Upper lobe of right lung (tissue), 1 donor: ENCODE measurements around the gene VSTM2B. TPM values are rescaled to one million over a fixed set of nuclear protein-coding genes. Genes with fewer than 3 reads are reported as not detected.
A peak's percentile ranks its signal among the peaks of the same experiment; 100 is the strongest.

Experiments
- ATAC-seq: fragments of 200-7000 bp; cut with Tn5 transposase; one replicate; pipeline ENCODE4 v1.9.1; 2020; ENCODE audit warnings: mild to moderate bottlenecking, moderate library complexity
- DNase-seq: peaks from one replicate; pipeline ENCODE4 v3.0.0-alpha.2; 2020
- H3K27ac ChIP-seq: fragments of 200-600 bp; one replicate; pipeline ENCODE4 v1.8.0; 2022
- H3K27me3 ChIP-seq: fragments of 200-600 bp; one replicate; pipeline ENCODE4 v1.8.0; 2022; ENCODE audit warnings: mild to moderate bottlenecking
- H3K36me3 ChIP-seq: fragments of 200-600 bp; one replicate; pipeline ENCODE4 v1.8.0; 2022
- H3K4me1 ChIP-seq: fragments of 200-600 bp; one replicate; pipeline ENCODE4 v1.8.0; 2022
- H3K4me3 ChIP-seq: fragments of 200-600 bp; one replicate; pipeline ENCODE4 v1.8.0; 2022; ENCODE audit warnings: mild to moderate bottlenecking
- H3K9me3 ChIP-seq: fragments of 200-600 bp; one replicate; pipeline ENCODE4 v1.8.0; 2022
- intact Hi-C: fragments of 100-400 bp; cut with DNase I; formaldehyde crosslinking; loops from one replicate; pipeline ENCODE4 v1.11.0; 2022
- total RNA-seq: library from RNA; stranded (reverse); fragmentation: NEBNext Ultra II Directional; extraction: Animal tissue kit (Norgen Biotek cat#: 25700); gene quantifications from one replicate; pipeline ENCODE4 v1.2.1, GENCODE V29; 2021
- TF ChIP-seq, protein P1 (sequence below): fragments of 200-600 bp; IDR thresholded peaks from one replicate; pipeline ENCODE4 v1.8.0; 2022; ENCODE audit warnings: antibody characterized with exemption
- donor health status: DM: no; HTN: yes; CAD: no; lungs with severe emphysema.

Gene VSTM2B
- total RNA-seq, 1 donor from 2014 or later = not detected

DNA sequence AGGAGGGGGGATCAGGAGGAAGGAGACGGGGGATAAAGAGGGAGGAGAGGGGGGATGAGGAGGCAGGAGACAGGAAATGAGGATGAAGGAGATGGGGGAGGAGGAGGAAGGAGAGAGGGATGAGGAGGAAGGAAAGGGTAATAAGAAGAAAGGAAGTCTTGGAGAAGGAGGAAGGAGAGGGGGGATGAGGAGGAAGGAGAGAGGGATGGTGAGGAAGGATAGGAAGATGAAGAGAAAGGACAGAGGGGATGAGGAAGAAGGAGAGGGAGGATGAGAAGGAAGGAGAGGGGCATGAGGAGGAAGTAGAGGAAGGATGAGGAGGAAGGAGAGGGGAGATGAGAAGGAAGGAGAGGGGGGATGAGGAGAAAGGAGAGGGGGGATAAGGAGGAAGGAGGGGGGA lies 13.0 kb upstream of the VSTM2B start:
- H3K4me1 ChIP-seq = no peaks in the 10 kb centered on the region
- intact Hi-C loops = no loop called here
- TF ChIP-seq, protein P1, sequence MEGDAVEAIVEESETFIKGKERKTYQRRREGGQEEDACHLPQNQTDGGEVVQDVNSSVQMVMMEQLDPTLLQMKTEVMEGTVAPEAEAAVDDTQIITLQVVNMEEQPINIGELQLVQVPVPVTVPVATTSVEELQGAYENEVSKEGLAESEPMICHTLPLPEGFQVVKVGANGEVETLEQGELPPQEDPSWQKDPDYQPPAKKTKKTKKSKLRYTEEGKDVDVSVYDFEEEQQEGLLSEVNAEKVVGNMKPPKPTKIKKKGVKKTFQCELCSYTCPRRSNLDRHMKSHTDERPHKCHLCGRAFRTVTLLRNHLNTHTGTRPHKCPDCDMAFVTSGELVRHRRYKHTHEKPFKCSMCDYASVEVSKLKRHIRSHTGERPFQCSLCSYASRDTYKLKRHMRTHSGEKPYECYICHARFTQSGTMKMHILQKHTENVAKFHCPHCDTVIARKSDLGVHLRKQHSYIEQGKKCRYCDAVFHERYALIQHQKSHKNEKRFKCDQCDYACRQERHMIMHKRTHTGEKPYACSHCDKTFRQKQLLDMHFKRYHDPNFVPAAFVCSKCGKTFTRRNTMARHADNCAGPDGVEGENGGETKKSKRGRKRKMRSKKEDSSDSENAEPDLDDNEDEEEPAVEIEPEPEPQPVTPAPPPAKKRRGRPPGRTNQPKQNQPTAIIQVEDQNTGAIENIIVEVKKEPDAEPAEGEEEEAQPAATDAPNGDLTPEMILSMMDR = no peak
- peaks cover 15% of the 10 kb centered on the region for H3K27me3 ChIP-seq
- no peak for DNase-seq
- no peak overlapping the region for H3K27ac ChIP-seq
- no peak overlapping the region for H3K4me3 ChIP-seq
- H3K9me3 ChIP-seq = no peaks in the 10 kb centered on the region
- H3K36me3 ChIP-seq = no peaks in the 10 kb centered on the region
- no peak for ATAC-seq

DNA sequence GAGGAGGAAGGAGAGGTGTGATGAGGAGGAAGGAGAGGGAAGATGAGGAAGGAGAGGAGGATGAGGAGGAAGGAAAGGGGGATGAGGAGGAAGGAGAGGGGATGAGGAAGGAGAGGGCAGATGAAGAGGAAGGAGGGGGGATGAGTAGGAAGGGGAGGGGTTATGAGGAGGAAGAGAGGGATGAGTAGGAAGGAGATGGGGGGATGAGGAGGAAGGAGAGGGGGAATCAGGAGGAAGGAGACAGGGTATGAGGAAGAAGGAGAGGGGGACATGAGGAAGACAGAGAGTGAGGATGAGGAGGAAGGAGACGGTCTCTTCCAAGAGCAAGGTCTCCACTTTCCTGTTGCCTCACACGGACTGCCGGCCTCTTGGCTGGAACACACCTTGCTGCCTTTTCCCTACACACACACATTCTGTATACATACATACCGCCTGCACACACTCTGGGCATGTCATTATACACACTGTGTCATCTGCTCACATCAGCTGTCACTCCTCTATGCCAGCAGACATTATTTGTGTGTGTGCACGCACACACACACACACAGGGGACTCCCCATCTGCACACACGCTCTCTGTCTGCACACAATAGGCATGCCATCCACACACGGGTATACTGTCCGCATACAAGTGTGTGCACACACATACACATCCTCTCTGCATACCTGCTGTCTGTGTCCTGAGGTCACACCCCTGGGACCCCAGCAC lies 11.1 kb upstream of the VSTM2B start:
- Histone ChIP-seq H3K4me1 (no peaks in the 10 kb centered on the region), H3K27me3 (peaks cover 18% of the 10 kb centered on the region), H3K4me3 (no peak overlapping the region), H3K36me3 (no peaks in the 10 kb centered on the region), H3K27ac (no peak overlapping the region), H3K9me3 (no peaks in the 10 kb centered on the region)
- no peak for ATAC-seq
- TF ChIP-seq, protein P1 = no peak
- intact Hi-C loops = no loop called here
- DNase-seq = no peak

DNA sequence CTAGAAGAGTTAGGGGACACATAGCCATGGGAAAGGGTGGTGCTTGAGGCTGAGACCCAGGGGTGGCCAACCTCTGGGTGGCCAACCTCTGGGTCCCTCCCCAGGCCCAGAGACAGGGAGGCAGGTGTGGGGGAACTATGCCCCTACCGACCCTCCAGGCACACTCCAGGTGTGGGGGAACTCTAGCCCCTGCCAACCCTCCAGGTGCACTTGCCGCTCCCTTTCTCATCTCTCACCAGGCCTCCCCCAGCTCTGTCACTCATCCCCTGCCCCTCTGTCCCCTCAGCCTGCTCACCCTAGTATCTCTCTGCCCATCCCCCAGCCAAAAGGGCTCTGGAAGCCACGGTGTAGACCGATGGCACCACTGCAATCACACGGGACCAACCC lies 10.6 kb upstream of the VSTM2B start:
- Histone ChIP-seq H3K4me3 (no peak overlapping the region), H3K27ac (no peak overlapping the region), H3K9me3 (no peaks in the 10 kb centered on the region), H3K27me3 (peaks cover 17% of the 10 kb centered on the region), H3K4me1 (no peaks in the 10 kb centered on the region), H3K36me3 (no peaks in the 10 kb centered on the region)
- intact Hi-C loops = no loop called here
- DNase-seq (peak; percentile 53), ATAC-seq (no peak)
- TF ChIP-seq, protein P1 = no peak

DNA sequence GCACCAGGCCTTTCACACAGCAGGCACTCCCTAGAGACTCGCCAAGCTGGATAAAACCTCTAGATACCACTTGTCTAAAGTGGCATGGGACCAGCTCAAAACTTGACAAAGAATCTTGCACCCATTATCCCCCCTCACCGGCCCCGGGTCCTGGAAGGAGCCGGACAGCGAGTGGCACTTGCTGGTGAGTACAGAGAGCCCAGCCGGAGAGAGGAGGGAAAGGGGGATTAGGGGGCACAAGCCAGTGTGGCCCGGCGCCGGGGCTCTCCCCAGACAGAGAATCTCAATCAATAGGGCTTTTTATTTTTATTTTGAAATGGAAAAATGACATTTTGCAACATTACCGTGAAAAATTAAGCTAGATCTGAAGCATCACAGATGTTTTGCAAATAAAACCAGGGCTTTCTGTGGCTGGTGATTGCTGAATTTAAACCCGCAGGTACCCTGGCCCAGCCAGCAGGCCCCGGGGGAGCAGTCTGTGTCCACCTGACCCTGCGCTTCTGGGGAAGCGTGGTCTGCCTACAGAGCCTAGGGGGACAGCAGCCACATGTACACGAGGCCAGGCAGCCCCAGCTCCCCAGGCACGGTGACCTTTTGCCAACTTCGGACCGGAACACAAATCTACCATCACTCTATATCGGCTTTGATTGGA lies 10.0 kb upstream of the VSTM2B start:
- TF ChIP-seq, protein P1 = no peak
- peak; percentile 49 for DNase-seq
- no peaks in the 10 kb centered on the region for H3K4me1 ChIP-seq
- peaks cover 12% of the 10 kb centered on the region for H3K27me3 ChIP-seq
- no peaks in the 10 kb centered on the region for H3K9me3 ChIP-seq
- ATAC-seq = no peak
- intact Hi-C loops = no loop called here
- H3K36me3 ChIP-seq = no peaks in the 10 kb centered on the region
- H3K4me3 ChIP-seq = no peak overlapping the region
- no peak overlapping the region for H3K27ac ChIP-seq

DNA sequence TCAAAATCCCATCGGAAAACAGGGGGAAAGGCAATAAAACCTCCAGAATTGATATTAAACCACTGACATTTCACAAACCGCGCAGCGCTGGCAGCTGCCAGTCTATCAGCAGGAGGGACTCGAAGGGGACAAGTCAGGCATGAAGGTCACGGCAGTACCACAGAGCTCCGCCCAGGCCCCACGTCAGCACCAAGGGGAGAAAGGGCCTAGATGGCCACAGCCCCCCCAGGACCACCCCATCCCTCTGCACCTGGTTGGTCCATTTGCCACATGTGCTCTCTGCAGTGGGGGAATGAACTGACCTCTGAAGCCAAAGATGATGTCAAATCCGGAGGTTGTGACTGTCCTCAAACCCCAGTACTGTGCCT lies 9.5 kb upstream of the VSTM2B start:
- no peak for ATAC-seq
- intact Hi-C loops = no loop called here

More for the DNA sequence above, 9.5 kb upstream of the VSTM2B start:
- H3K36me3 ChIP-seq = no peaks in the 10 kb centered on the region
- peak; percentile 44 for DNase-seq
- no peak overlapping the region for H3K4me3 ChIP-seq
- no peaks in the 10 kb centered on the region for H3K9me3 ChIP-seq
- peaks cover 11% of the 10 kb centered on the region for H3K27me3 ChIP-seq
- H3K4me1 ChIP-seq = no peaks in the 10 kb centered on the region
- H3K27ac ChIP-seq = no peak overlapping the region
- TF ChIP-seq, protein P1 = no peak
